AG04450 (cell line): Measurements from ENCODE around the gene KLRD1. TPM values are rescaled to one million over a fixed set of nuclear protein-coding genes. Genes with fewer than 3 reads are reported as not detected.

Experiments
- CTCF ChIA-PET: fragments of 300-600, 350-600 bp; formaldehyde crosslinking; extraction: SDS; loops from one replicate; lab custom pipeline; 2022; ENCODE audit warnings: antibody characterized with exemption, inconsistent platforms; lab: Charles Lee
- POLR2A ChIA-PET: fragments of 350-600 bp; formaldehyde crosslinking; extraction: SDS; loops from one replicate; lab custom pipeline; 2021; ENCODE audit warnings: antibody characterized with exemption, inconsistent platforms; lab: Yijun Ruan, JAX
- DNase-seq: peaks from one replicate; pipeline ENCODE4 v3.0.0-alpha.2; 2011; ENCODE audit warnings: low read depth, low spot score
- H3K27ac ChIP-seq: one replicate; pipeline ENCODE4 v1.5.1; 2012; ENCODE audit warnings: low read depth, low read length, control low read depth
- H3K27me3 ChIP-seq: one replicate; pipeline ENCODE4 v1.6.0; 2012; ENCODE audit warnings: low read length; ENCODE audit not compliant: control insufficient read depth, insufficient read depth
- H3K4me3 ChIP-seq: 2 replicates; pipeline ENCODE4 v1.5.1; 2011; ENCODE audit warnings: mild to moderate bottlenecking, low read depth, low read length, control low read depth
- H3K9me3 ChIP-seq: 2 replicates; pipeline ENCODE4 v1.5.1; 2012; ENCODE audit warnings: low read length; ENCODE audit not compliant: control insufficient read depth, insufficient read depth
- polyA minus RNA-seq: library from RNA; depleted of rRNA, polyadenylated mRNA; stranded (reverse); fragments of >200 nt; gene quantifications from 2 replicates; pipeline ENCODE4 v1.2.3, GENCODE V29; 2011; rRNA and poly(A)+ RNA removed
- polyA plus RNA-seq: library from polyadenylated mRNA; depleted of rRNA; stranded (reverse); fragments of >200 nt; gene quantifications from 2 replicates; pipeline ENCODE4 v1.2.3, GENCODE V29; 2011; rRNA removed
- TF ChIP-seq, protein P1 (sequence below): IDR thresholded peaks from 2 replicates; pipeline ENCODE4 v1.5.1; 2011; ENCODE audit warnings: low read depth, low read length, control low read depth, inconsistent platforms

The KLRD1 gene, protein sequence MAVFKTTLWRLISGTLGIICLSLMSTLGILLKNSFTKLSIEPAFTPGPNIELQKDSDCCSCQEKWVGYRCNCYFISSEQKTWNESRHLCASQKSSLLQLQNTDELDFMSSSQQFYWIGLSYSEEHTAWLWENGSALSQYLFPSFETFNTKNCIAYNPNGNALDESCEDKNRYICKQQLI
- polyA plus RNA-seq (0.11 and 0.33 TPM in 2 replicates), polyA minus RNA-seq (0.14 and 0.26 TPM in 2 replicates)

DNA sequence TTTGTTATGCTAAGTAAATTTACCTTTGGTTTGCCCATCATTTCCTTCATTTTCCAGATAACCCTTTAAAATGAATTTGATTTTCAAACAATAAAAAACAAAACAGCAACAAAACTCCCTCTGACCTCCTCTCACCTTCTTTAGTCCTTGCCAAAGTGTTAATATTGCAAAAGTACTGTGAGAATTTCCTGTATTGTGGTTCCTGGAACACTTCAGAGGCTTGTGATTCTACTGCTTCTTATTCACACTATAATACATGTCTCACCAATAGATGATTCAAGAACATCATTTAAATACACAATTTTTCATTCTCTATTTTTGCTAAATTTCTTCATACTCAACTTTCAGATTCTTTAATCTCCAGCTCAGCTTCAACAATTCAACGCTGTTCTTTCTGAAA lies at the start of gene KLRD1:
KLRD1 (plus strand) TSS at position 241 of the 400 bp plus-strand sequence. CDS start 208 bp downstream, outside the sequence.
- Histone ChIP-seq H3K27ac (no peak within 1 kb of the TSS), H3K4me3 (no peak within 1 kb of the TSS), H3K27me3 (peaks cover 2% of the 10 kb centered on the region), H3K9me3 (peaks cover under 1% of the 10 kb centered on the region; the same call in 1 of the 2 replicates)
- ChIA-PET POLR2A (no interaction called here), CTCF (no interaction called here)
- TF ChIP-seq, protein P1, sequence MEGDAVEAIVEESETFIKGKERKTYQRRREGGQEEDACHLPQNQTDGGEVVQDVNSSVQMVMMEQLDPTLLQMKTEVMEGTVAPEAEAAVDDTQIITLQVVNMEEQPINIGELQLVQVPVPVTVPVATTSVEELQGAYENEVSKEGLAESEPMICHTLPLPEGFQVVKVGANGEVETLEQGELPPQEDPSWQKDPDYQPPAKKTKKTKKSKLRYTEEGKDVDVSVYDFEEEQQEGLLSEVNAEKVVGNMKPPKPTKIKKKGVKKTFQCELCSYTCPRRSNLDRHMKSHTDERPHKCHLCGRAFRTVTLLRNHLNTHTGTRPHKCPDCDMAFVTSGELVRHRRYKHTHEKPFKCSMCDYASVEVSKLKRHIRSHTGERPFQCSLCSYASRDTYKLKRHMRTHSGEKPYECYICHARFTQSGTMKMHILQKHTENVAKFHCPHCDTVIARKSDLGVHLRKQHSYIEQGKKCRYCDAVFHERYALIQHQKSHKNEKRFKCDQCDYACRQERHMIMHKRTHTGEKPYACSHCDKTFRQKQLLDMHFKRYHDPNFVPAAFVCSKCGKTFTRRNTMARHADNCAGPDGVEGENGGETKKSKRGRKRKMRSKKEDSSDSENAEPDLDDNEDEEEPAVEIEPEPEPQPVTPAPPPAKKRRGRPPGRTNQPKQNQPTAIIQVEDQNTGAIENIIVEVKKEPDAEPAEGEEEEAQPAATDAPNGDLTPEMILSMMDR, result no peak
- no peak for DNase-seq

DNA sequence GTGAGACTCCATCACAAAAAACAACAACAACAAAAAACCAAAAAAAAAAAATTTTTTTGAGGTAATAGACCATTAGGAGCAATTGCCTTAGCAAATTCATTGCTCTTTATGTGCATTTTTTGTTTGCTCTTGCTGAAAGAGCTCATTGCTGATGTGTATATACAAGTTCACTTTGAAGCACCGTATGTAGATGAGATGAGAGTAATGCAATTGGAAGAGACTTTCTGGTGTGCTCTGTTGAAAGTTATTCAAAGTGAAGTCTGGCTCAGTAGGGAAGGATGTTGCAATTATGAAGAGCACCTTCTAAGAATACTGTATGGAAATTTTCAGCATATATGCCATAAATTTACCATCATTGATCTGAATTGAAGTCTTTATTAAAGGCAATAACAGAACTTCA lies 46.7 kb upstream of the KLRD1 start:
- TF ChIP-seq, protein P1, result no peak
- H3K4me3 ChIP-seq, result no peak overlapping the region
- ChIA-PET CTCF (interaction anchor here (0.6 to 1.5 kb wide), 2 partner anchors 25 to 350 kb away, joined by 4 to 5 read pairs; no protein-coding TSS in a partner anchor), POLR2A (no interaction called here)
- H3K27ac ChIP-seq, result no peak overlapping the region
- DNase-seq, result no peak
- H3K27me3 ChIP-seq, result no peaks in the 10 kb centered on the region
- H3K9me3 ChIP-seq, result no peaks in the 10 kb centered on the region

DNA sequence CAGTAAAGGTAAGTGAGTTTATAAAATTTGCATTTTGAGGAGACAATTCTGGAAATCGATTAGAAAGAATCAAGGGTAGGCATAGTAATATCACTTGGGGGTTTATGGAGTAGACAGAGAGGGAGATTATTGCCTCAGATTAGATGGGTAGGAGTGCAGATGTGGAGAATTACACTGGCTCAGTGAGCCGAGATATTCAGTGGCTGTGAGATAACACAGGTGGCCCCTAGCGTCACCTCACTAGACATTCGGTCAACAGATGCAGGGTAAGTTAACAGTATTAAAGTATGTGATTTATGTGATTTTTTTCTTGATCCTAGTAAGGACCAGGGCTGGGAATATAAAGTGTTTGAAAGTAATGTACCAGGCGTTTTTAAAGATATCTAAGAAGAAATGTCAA lies 39.6 kb upstream of the KLRD1 start:
- Histone ChIP-seq H3K27ac (no peak overlapping the region), H3K9me3 (no peaks in the 10 kb centered on the region), H3K4me3 (no peak overlapping the region), H3K27me3 (no peaks in the 10 kb centered on the region)
- no peak for DNase-seq
- TF ChIP-seq, protein P1, result no peak
- ChIA-PET CTCF (no interaction called here), POLR2A (no interaction called here)

DNA sequence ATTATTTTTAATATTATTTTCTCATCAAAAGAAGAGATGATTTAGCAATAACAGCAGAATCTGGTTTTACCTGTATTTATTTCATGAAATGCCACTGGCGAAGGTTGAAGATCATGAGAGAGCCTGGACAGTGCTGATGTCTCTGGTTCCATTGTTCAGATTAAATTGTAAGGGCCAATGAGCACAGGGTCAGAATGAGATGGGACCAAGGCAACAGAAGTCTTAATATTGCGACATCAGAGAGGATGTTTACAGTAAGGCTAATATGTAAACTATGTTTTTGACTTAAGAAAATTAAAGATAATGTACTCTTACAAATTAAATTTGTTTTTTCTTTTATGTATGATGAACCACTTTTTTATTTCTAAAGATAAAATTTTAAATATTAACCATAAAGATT lies 35.2 kb upstream of the KLRD1 start:
- ChIA-PET POLR2A (no interaction called here), CTCF (no interaction called here)
- no peak for DNase-seq
- Histone ChIP-seq H3K27ac (no peak overlapping the region), H3K4me3 (no peak overlapping the region), H3K27me3 (no peaks in the 10 kb centered on the region), H3K9me3 (no peaks in the 10 kb centered on the region)
- TF ChIP-seq, protein P1, result no peak

DNA sequence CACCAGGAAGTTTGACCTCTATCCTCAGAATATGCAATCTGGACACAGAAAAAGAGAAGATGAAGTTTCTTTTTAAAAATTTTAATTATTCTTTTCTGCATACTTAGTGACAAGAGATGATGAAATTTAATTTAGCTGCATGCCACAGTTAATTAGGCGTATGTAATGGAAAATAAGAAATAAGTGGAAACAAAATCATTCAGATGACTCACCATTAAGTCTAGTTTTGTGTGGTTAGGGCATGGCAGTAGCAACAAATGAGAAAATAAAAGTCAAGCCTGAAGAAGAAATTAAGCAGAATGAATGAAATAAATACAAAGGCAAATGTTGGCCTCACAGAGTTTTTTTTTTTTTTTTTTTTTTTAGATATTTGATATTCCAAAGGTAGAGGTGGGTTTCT lies 30.9 kb upstream of the KLRD1 start:
- no peaks in the 10 kb centered on the region for H3K9me3 ChIP-seq
- no peak overlapping the region for H3K27ac ChIP-seq
- H3K27me3 ChIP-seq, result no peaks in the 10 kb centered on the region
- no peak for DNase-seq
- H3K4me3 ChIP-seq, result no peak overlapping the region
- POLR2A ChIA-PET, result no interaction called here
- CTCF ChIA-PET, result no interaction called here
- TF ChIP-seq, protein P1, result no peak
